Activated CD8-positive, alpha-beta memory T cell treated with anti-CD3 and anti-CD28 coated beads, Interleukin-2, amount 50 U/mL, for 48 hours (primary cell): ENCODE results near the gene STAM.
A peak's percentile ranks its signal among the peaks of the same experiment; 100 is the strongest.
"Not testable (repeated sequence)": the region's sequence is repeated elsewhere in the genome, so short reads cannot be mapped to it uniquely, and the experiment has no call there.

Source experiments
- DNase-seq: peaks from one replicate; pipeline ENCODE4 v3.0.0-alpha.2; 2020

The STAM gene

GRCh38 chr10:17682236-17682946, 38.4 kb downstream of the STAM start:
- DNase-seq = no peak

- DNase-seq = no peak
Observed at GRCh38 chr10:17683541-17683940, 39.6 kb downstream of the STAM start.

GRCh38 chr10:17684537-17684936, 40.6 kb downstream of the STAM start:
- no peak for DNase-seq

- DNase-seq = peak; percentile 53
Observed at GRCh38 chr10:17685233-17685840, 41.4 kb downstream of the STAM start.

- DNase-seq = no peak
Observed at GRCh38 chr10:17687117-17687831, 43.3 kb downstream of the STAM start.

GRCh38 chr10:17689137-17689536, 45.2 kb downstream of the STAM start:
- DNase-seq = no peak

GRCh38 chr10:17693009-17693408, 49.1 kb downstream of the STAM start:
- no peak for DNase-seq

- no peak for DNase-seq
Observed at GRCh38 chr10:17698696-17699095, 54.7 kb downstream of the STAM start.

- no peak for DNase-seq
Observed at GRCh38 chr10:17701301-17701700, 57.4 kb downstream of the STAM start.

GRCh38 chr10:17703706-17704105, 59.8 kb downstream of the STAM start:
- DNase-seq = no peak

GRCh38 chr10:17708821-17709220, 64.9 kb downstream of the STAM start:
- DNase-seq = no peak

GRCh38 chr10:17709492-17709891, 65.5 kb downstream of the STAM start:
- no peak for DNase-seq

GRCh38 chr10:17710181-17710580, 66.2 kb downstream of the STAM start:
- no peak for DNase-seq

GRCh38 chr10:17712053-17712452, 68.1 kb downstream of the STAM start:
- DNase-seq = no peak

- no peak for DNase-seq
Observed at GRCh38 chr10:17712717-17713471, 68.9 kb downstream of the STAM start.

GRCh38 chr10:17713758-17714157, 69.8 kb downstream of the STAM start:
- no peak for DNase-seq

- no peak for DNase-seq
Observed at GRCh38 chr10:17716161-17716560, 72.2 kb downstream of the STAM start.

GRCh38 chr10:17722317-17723014, 78.5 kb downstream of the STAM start:
- not testable (repeated sequence) for DNase-seq

- no peak for DNase-seq
Observed at GRCh38 chr10:17725703-17726102, 81.8 kb downstream of the STAM start.

GRCh38 chr10:17729630-17730029, 85.7 kb downstream of the STAM start:
- DNase-seq = no peak

GRCh38 chr10:17730667-17731066, 86.7 kb downstream of the STAM start:
- DNase-seq = no peak

GRCh38 chr10:17731331-17732020, 87.5 kb downstream of the STAM start:
- DNase-seq = no peak
